ENCODE results near the gene HOMER1. TPM values are rescaled to one million over a fixed set of nuclear protein-coding genes. Genes with fewer than 3 reads are reported as not detected.
A peak's percentile ranks its signal among the peaks of the same experiment; 100 is the strongest.

HOMER1 gene
- total RNA-seq, 1 donor from 2014 or later: 5.4 TPM

DNA sequence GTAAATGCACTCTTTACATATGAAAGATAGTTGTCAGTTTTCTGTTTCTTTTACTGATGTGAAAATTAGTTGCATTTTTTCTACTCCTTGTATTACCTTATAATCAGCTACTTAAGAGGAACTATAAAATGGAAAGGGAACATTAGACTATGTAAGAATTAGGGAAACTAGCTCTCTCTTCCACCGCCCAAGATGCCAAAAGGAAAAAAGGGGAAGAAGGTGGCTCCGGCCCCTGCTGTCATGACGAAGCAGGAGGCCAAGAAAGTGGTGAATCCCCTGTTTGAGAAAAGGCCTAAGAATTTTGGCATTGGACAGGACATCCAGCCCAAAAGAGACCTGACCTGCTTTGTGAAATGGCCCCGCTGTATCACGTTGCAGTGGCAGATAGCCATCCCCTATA, 15.2 kb upstream of the HOMER1 start:
- intact Hi-C loops (cut with DNase I): no loop called here
- no peaks in the 10 kb centered on the region for H3K27me3 ChIP-seq
- no peaks in the 10 kb centered on the region for H3K36me3 ChIP-seq
- H3K4me3 ChIP-seq: no peak overlapping the region
- H3K27ac ChIP-seq: no peak overlapping the region
- no peak for DNase-seq (ENCODE audit: extremely low spot score in 2 of 2)
- H3K4me1 ChIP-seq: no peaks in the 10 kb centered on the region
- TF ChIP-seq, protein P1, sequence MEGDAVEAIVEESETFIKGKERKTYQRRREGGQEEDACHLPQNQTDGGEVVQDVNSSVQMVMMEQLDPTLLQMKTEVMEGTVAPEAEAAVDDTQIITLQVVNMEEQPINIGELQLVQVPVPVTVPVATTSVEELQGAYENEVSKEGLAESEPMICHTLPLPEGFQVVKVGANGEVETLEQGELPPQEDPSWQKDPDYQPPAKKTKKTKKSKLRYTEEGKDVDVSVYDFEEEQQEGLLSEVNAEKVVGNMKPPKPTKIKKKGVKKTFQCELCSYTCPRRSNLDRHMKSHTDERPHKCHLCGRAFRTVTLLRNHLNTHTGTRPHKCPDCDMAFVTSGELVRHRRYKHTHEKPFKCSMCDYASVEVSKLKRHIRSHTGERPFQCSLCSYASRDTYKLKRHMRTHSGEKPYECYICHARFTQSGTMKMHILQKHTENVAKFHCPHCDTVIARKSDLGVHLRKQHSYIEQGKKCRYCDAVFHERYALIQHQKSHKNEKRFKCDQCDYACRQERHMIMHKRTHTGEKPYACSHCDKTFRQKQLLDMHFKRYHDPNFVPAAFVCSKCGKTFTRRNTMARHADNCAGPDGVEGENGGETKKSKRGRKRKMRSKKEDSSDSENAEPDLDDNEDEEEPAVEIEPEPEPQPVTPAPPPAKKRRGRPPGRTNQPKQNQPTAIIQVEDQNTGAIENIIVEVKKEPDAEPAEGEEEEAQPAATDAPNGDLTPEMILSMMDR (IDR thresholded peaks at IDR 0.05): no peak
- TF ChIP-seq POLR2AphosphoS5 (IDR thresholded peaks at IDR 0.05; ENCODE audit: insufficient read depth in 1 of 2, low read depth in 1 of 2): no peak
- no peak for TF ChIP-seq POLR2A (IDR thresholded peaks at IDR 0.05)
- no peaks in the 10 kb centered on the region for H3K9me3 ChIP-seq

DNA sequence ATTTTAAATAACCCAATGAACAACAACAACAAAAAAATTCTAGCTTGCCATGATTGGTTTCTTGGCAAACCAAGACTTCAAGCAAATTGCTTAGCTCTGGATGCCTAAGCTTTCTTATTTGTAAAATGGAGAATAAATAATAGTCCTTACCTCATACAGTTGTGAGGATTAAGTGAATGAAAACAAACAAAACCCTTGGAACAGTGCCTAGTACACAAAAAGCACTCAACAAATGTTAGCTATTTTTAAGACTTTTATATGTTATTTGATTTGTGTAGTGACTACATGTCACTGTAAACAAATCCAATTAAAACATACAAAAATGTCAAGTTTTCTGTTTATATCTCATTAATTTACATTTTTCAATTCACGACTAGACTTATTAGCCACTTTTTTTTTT, 13.5 kb upstream of the HOMER1 start:
- no peaks in the 10 kb centered on the region for H3K9me3 ChIP-seq
- TF ChIP-seq POLR2AphosphoS5 (IDR thresholded peaks at IDR 0.05; ENCODE audit: insufficient read depth in 1 of 2, low read depth in 1 of 2) (no peak), POLR2A (IDR thresholded peaks at IDR 0.05) (no peak)
- TF ChIP-seq, protein P1 (IDR thresholded peaks at IDR 0.05): no peak
- no peak overlapping the region for H3K27ac ChIP-seq
- no peaks in the 10 kb centered on the region for H3K4me1 ChIP-seq
- no peaks in the 10 kb centered on the region for H3K27me3 ChIP-seq
- intact Hi-C loops (cut with DNase I): no loop called here
- DNase-seq (ENCODE audit: extremely low spot score in 2 of 2): no peak
- H3K36me3 ChIP-seq: no peaks in the 10 kb centered on the region
- no peak overlapping the region for H3K4me3 ChIP-seq

DNA sequence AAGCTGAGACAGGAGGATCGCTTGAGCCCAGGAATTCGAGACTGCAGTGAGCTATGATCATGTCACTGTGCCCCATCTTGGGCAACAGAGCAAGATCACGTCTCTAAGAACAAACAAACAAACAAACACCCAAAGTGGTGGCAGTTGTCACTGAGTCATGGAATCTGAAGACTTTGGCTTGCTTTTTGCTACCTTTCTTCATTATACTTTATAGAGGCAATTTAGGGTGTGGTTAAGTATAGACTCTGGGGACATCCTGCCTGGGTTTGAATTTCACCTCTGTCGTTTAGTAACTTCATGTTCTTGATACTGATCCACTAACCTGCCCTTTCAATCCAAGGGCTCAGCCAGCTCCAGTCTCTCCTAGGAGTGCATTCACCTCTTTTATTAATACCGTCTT, 13.0 kb upstream of the HOMER1 start:
- Histone ChIP-seq H3K4me1 (no peaks in the 10 kb centered on the region), H3K27ac (no peak overlapping the region), H3K27me3 (no peaks in the 10 kb centered on the region), H3K9me3 (no peaks in the 10 kb centered on the region), H3K36me3 (no peaks in the 10 kb centered on the region), H3K4me3 (no peak overlapping the region)
- no peak for DNase-seq (ENCODE audit: extremely low spot score in 2 of 2)
- no peak for TF ChIP-seq POLR2AphosphoS5 (IDR thresholded peaks at IDR 0.05; ENCODE audit: insufficient read depth in 1 of 2, low read depth in 1 of 2)
- no peak for TF ChIP-seq POLR2A (IDR thresholded peaks at IDR 0.05)
- TF ChIP-seq, protein P1 (IDR thresholded peaks at IDR 0.05): no peak
- intact Hi-C loops (cut with DNase I): no loop called here

DNA sequence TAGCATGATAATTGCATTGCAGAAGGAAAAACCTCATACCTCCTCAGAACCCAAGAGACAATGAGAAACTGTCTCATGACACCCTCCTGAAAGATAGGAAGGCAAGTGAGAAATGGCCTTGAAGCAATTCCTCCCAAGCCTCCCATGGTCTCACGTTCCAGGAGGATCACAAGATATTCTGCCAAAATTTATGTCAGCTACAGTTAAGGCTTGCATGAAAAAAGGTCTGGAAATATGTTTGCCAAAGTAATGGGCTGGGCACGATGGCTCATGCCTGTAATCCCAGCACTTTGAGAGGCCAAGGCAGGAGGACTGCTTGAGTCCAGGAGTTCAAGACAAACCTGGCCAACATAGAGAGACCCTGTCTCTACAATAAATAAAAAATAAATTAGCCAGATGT, 12.6 kb upstream of the HOMER1 start:
- DNase-seq (ENCODE audit: extremely low spot score in 2 of 2): no peak
- Histone ChIP-seq H3K27me3 (no peaks in the 10 kb centered on the region), H3K27ac (no peak overlapping the region), H3K4me1 (no peaks in the 10 kb centered on the region), H3K4me3 (no peak overlapping the region), H3K36me3 (no peaks in the 10 kb centered on the region), H3K9me3 (no peaks in the 10 kb centered on the region)
- intact Hi-C loops (cut with DNase I): no loop called here
- TF ChIP-seq, protein P1 (IDR thresholded peaks at IDR 0.05): no peak
- TF ChIP-seq POLR2AphosphoS5 (IDR thresholded peaks at IDR 0.05; ENCODE audit: insufficient read depth in 1 of 2, low read depth in 1 of 2) (no peak), POLR2A (IDR thresholded peaks at IDR 0.05) (no peak)

DNA sequence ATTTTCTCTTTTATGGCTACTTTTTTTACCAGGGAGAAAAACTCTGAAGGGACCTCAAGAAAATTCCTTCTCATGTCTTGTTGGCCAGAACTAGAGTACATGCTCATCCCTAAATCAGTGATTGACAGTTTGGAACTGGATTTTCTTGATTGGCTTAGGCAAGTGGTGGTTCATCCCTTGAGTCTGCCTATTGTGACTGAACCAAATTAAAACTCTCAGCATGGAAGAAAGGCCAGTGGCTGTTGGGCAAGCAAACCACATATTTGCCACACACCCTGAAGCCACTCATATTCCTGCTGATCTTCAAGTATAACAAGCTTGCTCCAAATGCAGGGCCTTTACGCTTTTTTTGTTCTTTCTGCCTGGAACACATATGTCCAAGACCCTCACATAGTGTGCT, 7.2 kb upstream of the HOMER1 start:
- DNase-seq (ENCODE audit: extremely low spot score in 2 of 2): no peak
- H3K27me3 ChIP-seq: no peaks in the 10 kb centered on the region
- H3K36me3 ChIP-seq: no peaks in the 10 kb centered on the region
- TF ChIP-seq POLR2A (IDR thresholded peaks at IDR 0.05) (no peak), POLR2AphosphoS5 (IDR thresholded peaks at IDR 0.05; ENCODE audit: insufficient read depth in 1 of 2, low read depth in 1 of 2) (peak in 1 of 2 donors; percentile 13)
- TF ChIP-seq, protein P1 (IDR thresholded peaks at IDR 0.05): no peak
- no peaks in the 10 kb centered on the region for H3K9me3 ChIP-seq
- no peak overlapping the region for H3K4me3 ChIP-seq
- H3K4me1 ChIP-seq: no peaks in the 10 kb centered on the region
- intact Hi-C loops (cut with DNase I): no loop called here
- no peak overlapping the region for H3K27ac ChIP-seq

Data from vagina (tissue), 2 donors.